Measurements from ENCODE around the gene FAM107A. TPM values are rescaled to one million over a fixed set of nuclear protein-coding genes. Genes with fewer than 3 reads are reported as not detected.

FAM107A gene
- polyA plus RNA-seq, 1 donor (not counting 4 experiments of a cell fraction or from before 2014, with no cell fraction given), result not detected

GRCh38 chr3:58607816-58608215 lies 30.6 kb upstream of the FAM107A start:
- H3K4me1 ChIP-seq (ENCODE audit: control insufficient read depth, extremely low read depth, insufficient read depth, low read length), result no peaks in the 10 kb centered on the region

GRCh38 chr3:58606693-58607092 lies 29.5 kb upstream of the FAM107A start:
- Histone ChIP-seq H3K4me2 (ENCODE audit: control insufficient read depth, extremely low read depth, insufficient read depth, low read depth, low read length) (no peak overlapping the region), H3K9me3 (ENCODE audit: control insufficient read depth, low read depth, low read length) (no peaks in the 10 kb centered on the region), H3K9ac (ENCODE audit: control insufficient read depth, extremely low read depth, insufficient read depth, low read length) (no peak overlapping the region), H3K79me2 (ENCODE audit: control insufficient read depth, insufficient read depth, low read length) (no peaks in the 10 kb centered on the region), H2AFZ (ENCODE audit: control insufficient read depth, low read length) (no peak overlapping the region), H3K4me3 (ENCODE audit: control insufficient read depth in 2 of 3, extremely low read depth in 1 of 3, insufficient read depth in 2 of 3, low read depth in 1 of 3, low read length in 3 of 3) (no peak overlapping the region), H3K27ac (ENCODE audit: control insufficient read depth, insufficient read depth, low read length) (no peak overlapping the region), H3K36me3 (ENCODE audit: control insufficient read depth in 2 of 2, extremely low read depth in 1 of 2, insufficient read depth in 2 of 2, low read length in 2 of 2) (no peaks in the 10 kb centered on the region), H3K27me3 (ENCODE audit: control insufficient read depth, extremely low read depth, insufficient read depth, low read length) (peaks cover 24% of the 10 kb centered on the region), H4K20me1 (ENCODE audit: control insufficient read depth, extremely low read depth, insufficient read depth, low read length) (no peaks in the 10 kb centered on the region), H3K4me1 (ENCODE audit: control insufficient read depth, extremely low read depth, insufficient read depth, low read length) (no peaks in the 10 kb centered on the region), H3K9me1 (ENCODE audit: control insufficient read depth, extremely low read depth, insufficient read depth, low read length) (no peaks in the 10 kb centered on the region)
- dilution Hi-C loops (cut with MboI; ENCODE audit: extremely low pct_ligation_motif_present, low sequenced_read_pairs), result no loop called here
- no peak for TF ChIP-seq CTCF (optimal IDR thresholded peaks at IDR 0.05 in 1 of 3, IDR thresholded peaks at IDR 0.05 in 1 of 3, conservative IDR thresholded peaks at IDR 0.05 in 1 of 3; ENCODE audit: extremely low read depth in 1 of 3, insufficient read depth in 2 of 3, low read length in 3 of 3)
- no peak for TF ChIP-seq EZH2 (IDR thresholded peaks at IDR 0.05; ENCODE audit: low read length)
- FAIRE-seq (no peak), DNase-seq (ENCODE audit: low read depth, low spot score) (no peak)

More at GRCh38 chr3:58607816-58608215, 30.6 kb upstream of the FAM107A start:
- dilution Hi-C loops (cut with MboI; ENCODE audit: extremely low pct_ligation_motif_present, low sequenced_read_pairs), result no loop called here
- Histone ChIP-seq H3K9me3 (ENCODE audit: control insufficient read depth, low read depth, low read length) (no peaks in the 10 kb centered on the region), H3K27ac (ENCODE audit: control insufficient read depth, insufficient read depth, low read length) (no peak overlapping the region), H3K4me3 (ENCODE audit: control insufficient read depth in 2 of 3, extremely low read depth in 1 of 3, insufficient read depth in 2 of 3, low read depth in 1 of 3, low read length in 3 of 3) (no peak overlapping the region), H3K79me2 (ENCODE audit: control insufficient read depth, insufficient read depth, low read length) (no peaks in the 10 kb centered on the region), H2AFZ (ENCODE audit: control insufficient read depth, low read length) (no peak overlapping the region), H4K20me1 (ENCODE audit: control insufficient read depth, extremely low read depth, insufficient read depth, low read length) (no peaks in the 10 kb centered on the region), H3K4me2 (ENCODE audit: control insufficient read depth, extremely low read depth, insufficient read depth, low read depth, low read length) (no peak overlapping the region), H3K36me3 (ENCODE audit: control insufficient read depth in 2 of 2, extremely low read depth in 1 of 2, insufficient read depth in 2 of 2, low read length in 2 of 2) (no peaks in the 10 kb centered on the region), H3K27me3 (ENCODE audit: control insufficient read depth, extremely low read depth, insufficient read depth, low read length) (peaks cover 24% of the 10 kb centered on the region), H3K9me1 (ENCODE audit: control insufficient read depth, extremely low read depth, insufficient read depth, low read length) (no peaks in the 10 kb centered on the region), H3K9ac (ENCODE audit: control insufficient read depth, extremely low read depth, insufficient read depth, low read length) (no peak overlapping the region)
- FAIRE-seq (no peak), DNase-seq (ENCODE audit: low read depth, low spot score) (no peak)
- TF ChIP-seq CTCF (optimal IDR thresholded peaks at IDR 0.05 in 1 of 3, IDR thresholded peaks at IDR 0.05 in 1 of 3, conservative IDR thresholded peaks at IDR 0.05 in 1 of 3; ENCODE audit: extremely low read depth in 1 of 3, insufficient read depth in 2 of 3, low read length in 3 of 3), result no peak
- no peak for TF ChIP-seq EZH2 (IDR thresholded peaks at IDR 0.05; ENCODE audit: low read length)
